Kidney glomerular epithelial cell (primary cell): ENCODE measurements around the gene UBALD1.
A peak's percentile ranks its signal among the peaks of the same experiment; 100 is the strongest.

Experiments used
- DNase-seq: peaks from one replicate; lab custom pipeline; 2025; lab: John Stamatoyannopoulos, UW

UBALD1 gene

GRCh38 chr16:4614571-4615383 is at the start of gene UBALD1:
Gene UBALD1, minus strand, starts transcription at chr16:4614888. Its CDS starts 91 bp downstream, at chr16:4614797.
- peak; percentile 61 for DNase-seq

- no peak for DNase-seq
Measured at GRCh38 chr16:4663777-4664465, 49.2 kb upstream of the UBALD1 start.

- no peak for DNase-seq
Measured at GRCh38 chr16:4663465-4663776, 48.7 kb upstream of the UBALD1 start.

- DNase-seq: no peak
Measured at GRCh38 chr16:4661661-4662060, 47.0 kb upstream of the UBALD1 start.

- peak; percentile 98 for DNase-seq
Measured at GRCh38 chr16:4660454-4661007, 45.8 kb upstream of the UBALD1 start.

- no peak for DNase-seq
Measured at GRCh38 chr16:4659363-4660353, 45.0 kb upstream of the UBALD1 start.

GRCh38 chr16:4656695-4657686 is 42.3 kb upstream of the UBALD1 start:
- DNase-seq: no peak

GRCh38 chr16:4656221-4656620 is 41.5 kb upstream of the UBALD1 start:
- no peak for DNase-seq

GRCh38 chr16:4655801-4656200 is 41.1 kb upstream of the UBALD1 start:
- no peak for DNase-seq

- DNase-seq: no peak
Measured at GRCh38 chr16:4654964-4655590, 40.4 kb upstream of the UBALD1 start.

- DNase-seq: peak; percentile 15
Measured at GRCh38 chr16:4654011-4654963, 39.6 kb upstream of the UBALD1 start.

- DNase-seq: no peak
Measured at GRCh38 chr16:4652561-4652960, 37.9 kb upstream of the UBALD1 start.

GRCh38 chr16:4651827-4652226 is 37.1 kb upstream of the UBALD1 start:
- DNase-seq: no peak

GRCh38 chr16:4650443-4651074 is 35.9 kb upstream of the UBALD1 start:
- DNase-seq: peak; percentile 19

GRCh38 chr16:4649744-4650442 is 35.2 kb upstream of the UBALD1 start:
- no peak for DNase-seq

GRCh38 chr16:4648917-4649316 is 34.2 kb upstream of the UBALD1 start:
- no peak for DNase-seq

- no peak for DNase-seq
Measured at GRCh38 chr16:4647644-4647980, 32.9 kb upstream of the UBALD1 start.
